HEK293 (cell line): ENCODE measurements around the gene TSKU.

Experiments used
- CTCF ChIA-PET: fragments of 350-600 bp; formaldehyde crosslinking; extraction: SDS; loops from one replicate; lab custom pipeline; 2021; ENCODE audit warnings: antibody characterized with exemption; lab: Yijun Ruan, JAX
- POLR2A ChIA-PET: fragments of 300-600 bp; formaldehyde crosslinking; extraction: SDS; loops from one replicate; lab custom pipeline; 2020; ENCODE audit warnings: antibody characterized with exemption, inconsistent platforms; lab: Yijun Ruan, JAX
- H3K27ac ChIP-seq: fragments of 200-500 bp; sonication (Bioruptor generic); 2 replicates; pipeline ENCODE4 v1.5.1; 2014; ENCODE audit warnings: low read depth, low read length, control low read depth, inconsistent platforms; ENCODE audit errors: extremely low read depth
- H3K36me3 ChIP-seq, 2 experiments: fragments of 200-500 bp in 1 of 2; sonication (Bioruptor generic) in 1 of 2; 1 replicate in 1 of 2; 2 replicates in 1 of 2; pipeline ENCODE4 v1.5.1; 2014 to 2017; ENCODE audit warnings: inconsistent platforms in 2 of 2, low read length in 2 of 2; ENCODE audit not compliant: control insufficient read depth in 2 of 2, insufficient read depth in 1 of 2
- H3K4me1 ChIP-seq: fragments of 200-500 bp; sonication (Bioruptor generic); 2 replicates; pipeline ENCODE4 v1.5.1; 2014; ENCODE audit warnings: mild to moderate bottlenecking, low read length, inconsistent platforms; ENCODE audit not compliant: control insufficient read depth, insufficient read depth
- H3K4me3 ChIP-seq: 2 replicates; pipeline ENCODE4 v1.5.1; 2011; ENCODE audit warnings: low read depth, mild to moderate bottlenecking, control low read depth, low read length, moderate library complexity
- H3K9me3 ChIP-seq: fragments of 200-500 bp; sonication (Bioruptor generic); 2 replicates; pipeline ENCODE4 v1.5.1; 2014; ENCODE audit warnings: low read depth, low read length, inconsistent platforms; ENCODE audit not compliant: control insufficient read depth, insufficient read depth
- BCL11B ChIP-seq: fragments of 450-650 bp; formaldehyde crosslinking; IDR thresholded peaks from 2 replicates; pipeline ENCODE4 v1.5.1; 2016; ENCODE audit warnings: low read depth, missing biosample characterization, missing genetic modification characterization
- ELK4 ChIP-seq: IDR thresholded peaks from 2 replicates; pipeline ENCODE4 v1.6.1; 2011; ENCODE audit warnings: mild to moderate bottlenecking, low read depth, low read length, borderline replicate concordance
- HOXA7 ChIP-seq: sonication (generic); formaldehyde crosslinking; IDR thresholded peaks from 2 replicates; pipeline ENCODE4 v1.8.1; 2022; ENCODE audit warnings: missing genetic modification reagents, borderline replicate concordance
- KLF17 ChIP-seq: fragments of 450-650 bp; formaldehyde crosslinking; IDR thresholded peaks from 2 replicates; pipeline ENCODE4 v1.5.1; 2016; ENCODE audit warnings: missing biosample characterization, missing genetic modification characterization
- MEIS1 ChIP-seq: sonication (generic); formaldehyde crosslinking; IDR thresholded peaks from 2 replicates; pipeline ENCODE4 v1.8.1; 2022; ENCODE audit warnings: missing genetic modification reagents, mild to moderate bottlenecking, borderline replicate concordance
- PBX3 ChIP-seq: sonication (generic); formaldehyde crosslinking; IDR thresholded peaks from 2 replicates; pipeline ENCODE4 v1.8.1; 2022; ENCODE audit warnings: mild to moderate bottlenecking, moderate library complexity, missing genetic modification reagents
- SCRT1 ChIP-seq: fragments of 450-650 bp; formaldehyde crosslinking; IDR thresholded peaks from 2 replicates; pipeline ENCODE4 v1.5.1; 2016; ENCODE audit warnings: missing biosample characterization, missing genetic modification characterization, borderline replicate concordance
- TRIM28 ChIP-seq: IDR thresholded peaks from 2 replicates; pipeline ENCODE4 v1.6.1; 2011; ENCODE audit warnings: low read length, control low read depth, borderline replicate concordance
- ZBTB21 ChIP-seq: fragments of 450-650 bp; formaldehyde crosslinking; IDR thresholded peaks from 2 replicates; pipeline ENCODE4 v1.5.1; 2017; ENCODE audit warnings: missing biosample characterization, missing genetic modification characterization
- ZFP3 ChIP-seq: fragments of 450-650 bp; formaldehyde crosslinking; IDR thresholded peaks from 2 replicates; pipeline ENCODE4 v1.5.1; 2016; ENCODE audit warnings: low read depth, missing biosample characterization, missing genetic modification characterization
- ZNF112 ChIP-seq: fragments of 450-650 bp; formaldehyde crosslinking; IDR thresholded peaks from 2 replicates; pipeline ENCODE4 v1.5.0; 2017; ENCODE audit warnings: missing biosample characterization, missing genetic modification characterization
- ZNF155 ChIP-seq: fragments of 450-650 bp; formaldehyde crosslinking; IDR thresholded peaks from 2 replicates; pipeline ENCODE4 v1.5.1; 2016; ENCODE audit warnings: missing biosample characterization, missing genetic modification characterization
- ZNF16 ChIP-seq: fragments of 450-650 bp; formaldehyde crosslinking; IDR thresholded peaks from 2 replicates; pipeline ENCODE4 v1.5.1; 2016; ENCODE audit warnings: low read depth, missing biosample characterization, missing genetic modification characterization
- ZNF184 ChIP-seq: fragments of 450-650 bp; IDR thresholded peaks from 2 replicates; pipeline ENCODE4 v1.5.1; 2018; ENCODE audit warnings: missing biosample characterization, mild to moderate bottlenecking, missing genetic modification characterization
- ZNF23 ChIP-seq: fragments of 450-650 bp; formaldehyde crosslinking; IDR thresholded peaks from 2 replicates; pipeline ENCODE4 v1.5.1; 2016; ENCODE audit warnings: missing biosample characterization, missing genetic modification characterization, borderline replicate concordance
- ZNF335 ChIP-seq: fragments of 450-650 bp; formaldehyde crosslinking; conservative IDR thresholded peaks from 2 replicates; pipeline ENCODE4 v1.5.1; 2016; ENCODE audit warnings: missing biosample characterization, missing genetic modification characterization
- ZNF366 ChIP-seq: fragments of 450-650 bp; formaldehyde crosslinking; conservative IDR thresholded peaks from 2 replicates; pipeline ENCODE4 v1.5.1; 2016; ENCODE audit warnings: missing biosample characterization, missing genetic modification characterization
- ZNF426 ChIP-seq: fragments of 450-650 bp; formaldehyde crosslinking; IDR thresholded peaks from 2 replicates; pipeline ENCODE4 v1.5.1; 2017; ENCODE audit warnings: missing biosample characterization, missing genetic modification characterization, mild to moderate bottlenecking, inconsistent platforms, moderate library complexity
- ZNF433 ChIP-seq: fragments of 450-650 bp; formaldehyde crosslinking; IDR thresholded peaks from 2 replicates; pipeline ENCODE4 v1.5.1; 2016; ENCODE audit warnings: missing biosample characterization, missing genetic modification characterization, low read depth
- ZNF548 ChIP-seq: fragments of 450-650 bp; formaldehyde crosslinking; IDR thresholded peaks from 2 replicates; pipeline ENCODE4 v1.5.1; 2016; ENCODE audit warnings: missing biosample characterization, missing genetic modification characterization
- ZNF571 ChIP-seq: fragments of 450-650 bp; formaldehyde crosslinking; IDR thresholded peaks from 2 replicates; pipeline ENCODE4 v1.5.0; 2017; ENCODE audit warnings: missing biosample characterization, missing genetic modification characterization
- ZNF639 ChIP-seq: fragments of 450-650 bp; formaldehyde crosslinking; IDR thresholded peaks from 2 replicates; pipeline ENCODE4 v1.5.1; 2016; ENCODE audit warnings: missing biosample characterization, missing genetic modification characterization
- ZNF843 ChIP-seq: fragments of 450-650 bp; formaldehyde crosslinking; IDR thresholded peaks from 2 replicates; pipeline ENCODE4 v1.5.1; 2016; ENCODE audit warnings: missing biosample characterization, missing genetic modification characterization

Gene TSKU

GRCh38 chr11:76777305-76777704 lies 5.9 kb upstream of the TSKU start:
- ChIA-PET POLR2A (no interaction called here), CTCF (interaction anchor here (0.6 to 0.7 kb wide), 2 partner anchors 43 to 529 kb away, joined by 3 to 4 read pairs; no protein-coding TSS in a partner anchor)
- H3K4me3 ChIP-seq: no peak overlapping the region
- H3K27ac ChIP-seq: no peak overlapping the region
- H3K9me3 ChIP-seq: no peaks in the 10 kb centered on the region
- TF ChIP-seq ZNF184: no peak
- no peak for TF ChIP-seq ZNF335 (tag by site-specific recombination)
- TF ChIP-seq ZNF16 (tag by site-specific recombination): no peak
- no peaks in the 10 kb centered on the region for H3K4me1 ChIP-seq
- H3K36me3 ChIP-seq: no peaks in the 10 kb centered on the region

GRCh38 chr11:76777876-76778275 lies 5.3 kb upstream of the TSKU start:
- Histone ChIP-seq H3K27ac (no peak overlapping the region), H3K4me1 (no peaks in the 10 kb centered on the region), H3K4me3 (no peak overlapping the region), H3K36me3 (no peaks in the 10 kb centered on the region), H3K9me3 (no peaks in the 10 kb centered on the region)
- TF ChIP-seq ZNF23 (tag by site-specific recombination) (no peak), ZNF843 (tag by site-specific recombination) (no peak), ZNF155 (tag by site-specific recombination) (no peak), PBX3 (CRISPR knock-in tag) (no peak), TRIM28 (no peak), ZNF433 (tag by site-specific recombination) (no peak), KLF17 (tag by site-specific recombination) (no peak), ZNF426 (tag by site-specific recombination) (no peak), SCRT1 (tag by site-specific recombination) (no peak), ZNF639 (tag by site-specific recombination) (no peak), ZBTB21 (tag by site-specific recombination) (no peak)
- POLR2A ChIA-PET: no interaction called here
- CTCF ChIA-PET: interaction anchor here (0.6 kb wide), 1 partner anchor 530 kb away, joined by 4 read pairs; no protein-coding TSS in a partner anchor

- ChIA-PET POLR2A (no interaction called here), CTCF (no interaction called here)
- Histone ChIP-seq H3K4me1 (no peaks in the 10 kb centered on the region), H3K4me3 (no peak overlapping the region), H3K9me3 (no peaks in the 10 kb centered on the region), H3K27ac (no peak overlapping the region), H3K36me3 (no peaks in the 10 kb centered on the region)
- TF ChIP-seq MEIS1 (CRISPR knock-in tag) (no peak), ZNF23 (tag by site-specific recombination) (no peak), ZFP3 (tag by site-specific recombination) (no peak), ELK4 (no peak), ZNF366 (tag by site-specific recombination) (no peak), ZNF548 (tag by site-specific recombination) (no peak), BCL11B (tag by site-specific recombination) (no peak), HOXA7 (CRISPR knock-in tag) (no peak), ZNF112 (tag by site-specific recombination) (no peak), ZNF571 (tag by site-specific recombination) (no peak)
These were observed 4.3 kb upstream of the TSKU start for GRCh38 chr11:76778874-76779273.
